A549 treated with Hydrocortisone at 1 μM for 4 hours (cell line): ENCODE measurements around the gene MAGEA11. TPM values are rescaled to one million over a fixed set of nuclear protein-coding genes. Genes with fewer than 3 reads are reported as not detected.

Experiments used
- total RNA-seq: library from RNA; stranded (reverse); fragments of 200-300 nt; extraction: Qiagen RNA extraction; gene quantifications from 5 replicates; pipeline ENCODE4 v1.2.3, GENCODE V29; 2022

Gene MAGEA11
- 0.06 TPM in 1 of 5 replicates, not detected in the others for total RNA-seq

GRCh38 chrX:149711545-149712236 is at the start of gene MAGEA11:
TSS of gene MAGEA11 (plus strand) at chrX:149712060. CDS start at chrX:149713160, 1,100 bp downstream.

Other genes with a start within 250 kb of the MAGEA11 start
- 91.2 to 99.9 TPM (median 95.5 TPM) in 5 replicates for gene IDS, start 206.8 kb upstream of the MAGEA11 start, total RNA-seq
- gene EOLA1, start 171.0 kb upstream of the MAGEA11 start, total RNA-seq = 19.1 to 22.1 TPM (median 20.9 TPM) in 5 replicates
- gene HSFX3, start 162.1 kb upstream of the MAGEA11 start, total RNA-seq = not detected in 5 replicates
- not detected in 5 replicates for gene MAGEA9B, start 124.6 kb upstream of the MAGEA11 start, total RNA-seq
- 0.08 to 0.24 TPM (median 0.14 TPM) in 4 of 5 replicates, not detected in the other for gene HSFX2, start 116.7 kb upstream of the MAGEA11 start, total RNA-seq
- 23.1 to 29.7 TPM (median 28.2 TPM) in 5 replicates for gene TMEM185A, start 80.3 kb upstream of the MAGEA11 start, total RNA-seq
- gene HSFX1, start 62.0 kb downstream of the MAGEA11 start, total RNA-seq = 0.13 to 0.35 TPM (median 0.31 TPM) in 5 replicates
- not detected in 5 replicates for gene MAGEA9, start 69.9 kb downstream of the MAGEA11 start, total RNA-seq
- gene MAGEA8, start 169.1 kb downstream of the MAGEA11 start, total RNA-seq = not detected in 5 replicates
- 0.09 TPM in 1 of 5 replicates, not detected in the others for gene HSFX4, start 217.5 kb downstream of the MAGEA11 start, total RNA-seq
- 55.1 to 63.3 TPM (median 62.4 TPM) in 5 replicates for gene EOLA2, start 226.4 kb downstream of the MAGEA11 start, total RNA-seq